HG02588 (cell line): ENCODE measurements around the gene MAP1LC3B.
"Not testable (repeated sequence)": the region's sequence is repeated elsewhere in the genome, so short reads cannot be mapped to it uniquely, and the experiment has no call there.

Experiments used
- ATAC-seq: cut with Tn5 transposase; IDR thresholded peaks from one replicate; pipeline ENCODE4 v1.9.1; 2021; ENCODE audit warnings: mild to moderate bottlenecking, moderate library complexity; ENCODE audit not compliant: unreplicated experiment

MAP1LC3B gene

DNA sequence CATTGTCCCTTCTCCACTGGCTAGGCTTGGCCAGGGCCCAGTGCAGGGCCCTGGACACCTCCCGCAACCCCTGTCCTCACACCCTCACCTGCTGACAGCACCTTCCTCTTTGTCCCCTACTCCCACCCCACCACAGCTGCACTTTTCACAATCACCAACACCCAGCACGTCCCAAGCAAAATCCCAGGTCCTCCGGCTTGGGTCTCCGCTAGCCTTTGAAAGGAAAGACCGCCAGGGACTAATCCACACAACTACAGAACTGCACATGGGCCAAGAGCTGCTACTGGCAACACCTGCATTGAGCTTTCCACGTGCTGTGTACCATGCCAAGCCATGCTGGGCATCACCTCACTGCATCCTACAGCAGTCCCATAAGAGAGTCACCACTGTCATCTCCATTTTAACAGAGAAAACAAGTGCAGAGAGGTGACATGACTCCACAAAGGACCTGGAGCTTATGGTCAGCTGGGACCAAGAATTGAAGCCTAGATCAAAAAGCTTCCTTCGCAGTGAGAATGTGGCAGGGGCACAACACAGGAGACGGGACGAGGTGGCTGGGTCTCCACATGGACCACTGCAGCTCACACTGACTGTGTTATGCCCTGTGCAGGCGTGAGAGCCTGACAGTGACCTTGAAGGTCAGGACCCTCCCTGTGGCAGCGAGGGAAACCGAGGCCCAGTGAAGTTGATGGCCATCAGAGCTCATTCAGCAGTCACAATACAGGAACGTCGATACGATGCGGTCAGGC lies 31.1 kb upstream of the MAP1LC3B start:
- no peak for ATAC-seq

DNA sequence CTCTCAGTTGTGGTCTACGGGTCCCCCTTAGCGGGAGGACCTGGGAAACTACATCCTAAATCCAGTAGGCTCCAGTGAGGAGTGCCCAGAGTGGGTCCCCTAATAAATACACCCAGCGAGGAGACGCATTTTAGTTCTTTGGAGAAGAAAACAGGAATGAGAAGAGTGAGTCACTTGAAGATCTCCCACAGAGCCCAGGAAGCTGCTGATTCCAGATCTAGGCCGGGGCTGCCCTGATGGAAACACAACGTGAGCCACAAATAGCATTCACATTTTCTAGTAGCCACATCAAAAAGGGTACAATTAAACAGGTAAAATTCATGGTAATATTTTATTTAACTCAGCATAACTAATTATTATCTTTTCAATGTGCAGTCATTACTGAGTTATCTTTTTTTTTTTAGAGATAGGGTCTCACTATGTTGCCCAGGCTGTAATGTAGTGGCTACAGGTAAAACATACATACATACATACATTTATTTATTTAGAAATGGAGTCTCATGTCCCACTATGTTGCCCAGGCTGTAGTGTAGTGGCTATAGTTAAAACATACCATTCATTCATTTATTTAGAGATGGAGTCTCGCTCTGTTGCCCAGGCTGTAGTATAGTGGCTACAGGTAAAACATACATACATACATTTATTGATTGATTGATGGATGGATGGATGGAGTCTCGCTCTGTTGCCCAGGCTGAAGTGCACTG lies 30.1 kb upstream of the MAP1LC3B start:
- no peak for ATAC-seq

DNA sequence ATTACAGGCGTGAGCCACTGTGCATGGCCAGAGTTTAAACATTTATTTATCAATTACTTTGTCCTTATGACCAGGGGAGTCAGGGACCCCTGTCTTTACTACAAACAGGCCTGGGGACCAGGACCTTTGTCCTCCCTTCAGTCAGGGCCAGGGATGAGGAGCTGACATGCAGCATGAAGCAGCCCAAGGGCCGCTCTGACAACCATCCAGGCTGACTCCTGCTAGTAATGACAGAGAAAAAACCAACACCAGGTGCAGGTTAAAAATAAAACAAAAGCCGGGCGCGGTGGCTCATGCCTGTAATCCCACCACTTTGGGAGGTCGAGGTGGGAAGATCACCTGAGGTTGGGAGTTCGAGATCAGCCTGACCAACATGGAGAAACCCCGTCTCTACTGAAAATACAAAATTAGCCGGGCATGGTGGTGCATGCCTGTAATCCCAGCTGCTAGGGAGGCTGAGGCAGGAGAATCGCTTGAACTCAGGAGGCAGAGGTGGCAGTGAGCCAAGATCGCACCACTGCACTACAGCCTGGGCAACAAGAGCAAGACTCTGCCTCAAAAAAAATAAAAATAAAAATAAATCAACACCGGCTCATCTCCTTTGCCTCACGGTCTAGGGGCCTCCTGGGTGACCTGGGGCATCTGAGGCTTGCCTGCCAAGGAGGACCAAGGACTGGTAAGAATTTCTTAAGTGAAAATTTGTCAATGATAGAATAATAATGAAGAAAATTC lies 29.1 kb upstream of the MAP1LC3B start:
- ATAC-seq, result not testable (repeated sequence)

DNA sequence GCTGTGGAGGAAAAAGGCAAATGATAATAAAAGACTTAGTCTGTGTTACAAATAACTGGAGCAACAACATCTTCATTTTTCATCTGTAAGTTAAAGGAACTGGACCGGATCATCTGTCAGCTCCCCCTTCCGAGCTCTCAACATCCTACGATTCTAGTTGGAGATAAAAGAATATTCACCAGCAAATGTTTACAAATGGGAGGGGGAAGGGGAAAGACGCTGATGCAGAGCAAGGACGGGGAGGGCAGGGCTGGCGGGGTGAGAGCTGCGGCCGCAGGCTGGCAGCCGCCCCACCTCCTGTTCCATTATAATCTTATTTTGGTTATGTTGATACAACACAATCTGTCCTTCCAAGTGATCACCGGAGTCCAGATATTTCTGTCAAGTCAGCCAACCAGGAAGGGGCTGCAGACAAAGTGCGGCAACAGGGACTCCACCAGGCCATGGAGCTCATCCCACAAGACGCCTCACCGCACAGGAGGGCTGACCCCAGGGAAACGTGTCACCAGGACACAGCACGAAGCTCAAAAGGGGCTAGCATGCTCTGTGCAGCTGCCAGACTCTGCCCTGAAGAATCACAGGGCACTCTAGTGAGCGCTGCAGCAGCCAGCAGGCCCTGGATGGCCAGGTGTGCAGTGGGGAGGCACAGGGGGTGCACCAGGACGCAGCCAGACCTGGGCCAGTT lies 28.2 kb upstream of the MAP1LC3B start:
- no peak for ATAC-seq

DNA sequence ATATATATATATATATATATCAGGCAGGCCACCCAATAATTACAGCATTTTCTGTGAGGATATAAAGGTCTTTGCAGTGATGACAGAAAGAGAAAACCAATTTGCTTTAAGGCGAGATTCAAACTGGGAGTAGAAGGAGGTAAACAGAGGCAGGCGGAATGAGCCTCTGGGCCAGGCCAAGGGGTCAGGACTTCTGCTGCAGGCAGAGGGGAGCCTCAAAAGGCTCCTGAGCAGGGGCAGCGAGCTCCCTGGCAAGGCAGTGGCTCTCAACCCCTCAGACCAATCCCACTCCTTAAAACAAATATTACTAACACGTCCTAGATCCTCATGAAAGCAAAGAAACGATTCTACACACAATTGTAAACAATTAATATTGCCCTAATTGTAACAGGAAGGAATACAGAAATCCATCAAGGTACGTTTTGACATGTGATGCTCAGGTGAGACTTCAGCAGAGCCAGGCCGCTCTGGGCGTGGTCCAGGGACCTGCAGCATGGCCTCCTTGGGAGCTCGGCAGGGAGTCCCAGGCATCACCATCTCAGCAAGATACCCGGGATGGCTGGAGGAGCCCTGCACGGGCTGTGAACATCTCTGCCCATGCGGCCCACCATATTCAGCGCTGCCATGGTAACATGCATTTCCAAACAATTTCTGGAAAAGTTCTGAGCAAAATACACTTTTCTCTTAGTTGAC lies 27.0 kb upstream of the MAP1LC3B start:
- no peak for ATAC-seq

DNA sequence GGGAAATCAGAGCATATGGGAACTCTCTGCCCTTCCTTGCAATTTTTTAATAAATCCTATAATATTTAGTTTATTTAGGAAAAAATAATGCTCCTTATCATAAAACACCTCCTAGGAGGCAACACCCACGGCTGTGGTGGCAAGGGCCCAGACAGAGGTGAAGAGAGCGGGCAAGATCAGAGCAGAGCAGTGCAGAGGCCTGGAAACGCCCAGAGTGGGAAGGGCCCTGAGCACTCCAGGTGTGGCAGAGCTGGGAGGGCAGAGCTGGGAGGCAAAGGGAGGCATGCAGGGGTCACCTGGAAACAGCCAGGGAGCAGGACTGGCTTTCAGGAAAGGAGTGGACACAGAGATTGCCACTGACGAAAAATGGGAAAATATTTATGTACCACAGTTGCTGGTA lies 25.8 kb upstream of the MAP1LC3B start:
- ATAC-seq, result no peak

DNA sequence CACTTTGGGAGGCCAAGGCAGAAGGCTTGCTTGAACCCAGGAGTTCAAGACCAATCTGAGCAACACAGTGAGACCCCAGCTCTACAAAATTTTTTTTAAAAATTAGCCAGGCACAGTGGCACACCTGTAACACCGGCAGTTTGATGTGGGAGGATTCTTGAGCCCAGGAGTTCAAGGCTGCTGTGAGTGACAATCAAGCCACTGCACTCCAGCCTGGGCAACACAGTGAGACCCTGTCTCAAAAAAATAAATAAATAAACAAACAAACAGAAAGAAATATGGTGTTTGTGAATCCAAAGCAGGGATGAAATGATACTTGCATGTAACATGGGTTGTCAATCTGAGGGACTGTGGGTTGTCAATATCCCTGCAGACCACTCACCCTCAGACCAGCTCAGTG lies 25.2 kb upstream of the MAP1LC3B start:
- no peak for ATAC-seq

DNA sequence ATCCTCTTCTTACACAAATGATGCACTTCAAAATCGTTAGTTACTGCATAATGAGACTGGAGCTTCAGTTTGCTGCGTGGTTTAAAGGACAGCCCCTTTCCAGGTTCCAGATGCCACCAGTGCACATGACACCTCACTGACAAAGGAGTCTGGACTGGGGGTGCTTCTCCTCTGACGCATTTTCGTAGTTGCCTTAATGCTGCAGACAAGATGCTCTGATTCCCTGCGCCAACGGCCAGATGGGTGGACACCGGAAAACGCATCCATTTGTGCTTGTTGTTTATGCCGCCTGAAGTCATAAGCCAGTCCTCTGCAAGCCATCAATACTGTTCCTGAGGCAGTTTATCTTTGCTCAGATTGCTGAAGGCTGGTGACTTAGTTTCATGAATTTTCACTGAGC lies 24.6 kb upstream of the MAP1LC3B start:
- ATAC-seq, result no peak

DNA sequence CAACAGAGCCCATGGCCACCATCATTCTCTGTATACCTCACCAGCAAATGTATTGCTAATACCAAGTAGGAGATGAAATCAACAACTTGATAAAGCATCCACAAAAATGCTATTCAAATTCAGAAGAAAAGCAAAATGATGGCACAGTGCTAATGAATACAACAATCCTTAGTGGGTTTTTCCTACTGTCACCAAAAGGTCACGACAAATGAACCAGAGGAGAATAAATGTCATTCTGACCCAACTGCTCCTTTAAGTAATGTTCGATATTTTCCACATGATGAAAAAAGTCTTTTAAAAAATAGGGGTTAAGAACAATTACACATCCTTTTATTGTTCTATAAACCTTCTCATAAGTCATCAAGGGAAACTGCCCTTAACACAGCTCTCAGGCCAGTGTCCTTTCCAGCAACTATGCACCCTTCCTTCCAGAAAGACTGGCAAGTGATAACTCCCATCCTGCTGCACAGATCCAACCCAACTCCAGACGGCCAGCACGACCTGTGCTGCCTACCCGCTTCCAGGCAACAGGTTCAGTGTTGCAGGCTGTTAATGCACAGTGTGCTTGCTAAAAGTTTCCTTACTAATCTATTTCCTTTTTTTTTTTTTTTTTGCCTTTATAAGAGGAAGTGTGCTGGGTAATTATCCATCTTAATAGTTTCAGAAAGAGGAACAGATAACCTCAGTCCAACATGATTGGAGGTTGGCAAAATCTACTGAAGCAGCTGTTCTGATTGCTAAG lies 23.9 kb upstream of the MAP1LC3B start:
- ATAC-seq, result no peak

DNA sequence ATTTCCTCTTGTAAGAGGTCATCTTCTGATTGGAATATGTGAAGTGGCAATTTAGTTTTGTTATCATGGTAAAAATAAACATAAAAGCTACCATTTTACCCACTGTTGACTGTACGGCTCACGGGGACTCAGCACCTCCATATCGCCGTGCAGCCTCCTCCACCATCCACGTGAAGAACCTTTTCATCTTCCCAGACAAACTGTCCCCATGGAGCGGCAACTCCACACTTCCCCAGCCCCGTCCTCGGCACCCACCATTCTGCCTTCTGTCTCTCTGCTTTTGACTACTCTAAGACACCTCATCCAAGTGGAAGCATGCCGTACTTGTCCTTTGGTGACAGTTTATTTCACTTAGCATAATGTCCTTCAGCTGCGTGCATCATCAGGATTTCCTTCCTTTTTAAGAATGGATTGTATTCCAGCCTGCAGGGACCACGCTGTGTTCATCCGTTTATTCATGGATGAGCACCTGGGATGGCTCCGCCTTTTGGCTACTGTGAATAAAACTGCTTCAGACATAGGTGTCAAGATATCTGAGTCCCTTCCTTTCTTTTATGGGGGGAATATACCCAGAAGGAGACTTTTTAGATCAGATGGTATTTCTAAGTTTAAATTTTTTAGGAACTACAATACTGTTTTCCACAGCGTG lies 22.9 kb upstream of the MAP1LC3B start:
- no peak for ATAC-seq

DNA sequence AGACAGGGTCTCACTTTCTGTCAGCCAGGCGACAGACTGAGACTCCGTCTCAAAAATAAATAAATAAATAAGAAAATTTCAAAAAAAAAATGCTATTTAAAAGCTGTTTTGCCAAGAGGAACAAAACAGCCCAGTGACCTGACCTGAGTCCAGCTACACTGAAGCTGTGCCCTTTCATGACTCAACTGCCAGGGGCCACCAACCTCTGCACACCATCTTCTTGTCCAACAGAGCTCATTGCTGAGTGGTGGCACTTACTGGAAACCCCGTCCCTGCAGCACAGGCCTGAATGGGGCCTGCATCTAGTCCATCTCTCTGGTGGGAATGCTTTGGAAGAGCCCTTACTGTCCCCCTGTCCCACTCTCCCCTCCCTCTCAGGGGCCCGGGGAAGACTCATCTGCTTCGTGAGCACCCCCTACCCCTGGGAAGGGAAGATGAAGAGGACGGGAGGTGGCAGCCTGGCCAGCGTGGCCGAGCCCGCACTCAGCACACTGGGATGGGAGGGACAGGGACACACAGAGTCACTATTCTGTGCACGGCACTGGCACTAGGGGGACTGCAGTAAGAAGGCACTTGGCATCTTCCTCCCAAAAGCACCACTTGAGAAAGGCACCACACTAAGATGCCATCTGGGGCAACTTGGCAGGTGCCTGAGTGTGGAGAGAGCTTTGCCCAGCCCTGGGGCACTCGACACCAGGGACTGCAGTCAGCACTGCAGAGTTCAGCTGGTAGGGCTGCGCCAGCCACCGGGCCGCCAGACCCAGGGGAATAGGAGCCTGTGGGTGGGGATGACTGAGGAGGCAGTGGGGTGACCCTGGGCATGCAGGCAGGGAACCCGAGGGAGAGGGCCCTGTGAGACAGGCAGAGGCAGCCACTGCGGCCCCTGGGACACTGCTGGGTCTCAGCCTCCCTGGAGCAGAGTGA lies 22.1 kb upstream of the MAP1LC3B start:
- no peak for ATAC-seq

DNA sequence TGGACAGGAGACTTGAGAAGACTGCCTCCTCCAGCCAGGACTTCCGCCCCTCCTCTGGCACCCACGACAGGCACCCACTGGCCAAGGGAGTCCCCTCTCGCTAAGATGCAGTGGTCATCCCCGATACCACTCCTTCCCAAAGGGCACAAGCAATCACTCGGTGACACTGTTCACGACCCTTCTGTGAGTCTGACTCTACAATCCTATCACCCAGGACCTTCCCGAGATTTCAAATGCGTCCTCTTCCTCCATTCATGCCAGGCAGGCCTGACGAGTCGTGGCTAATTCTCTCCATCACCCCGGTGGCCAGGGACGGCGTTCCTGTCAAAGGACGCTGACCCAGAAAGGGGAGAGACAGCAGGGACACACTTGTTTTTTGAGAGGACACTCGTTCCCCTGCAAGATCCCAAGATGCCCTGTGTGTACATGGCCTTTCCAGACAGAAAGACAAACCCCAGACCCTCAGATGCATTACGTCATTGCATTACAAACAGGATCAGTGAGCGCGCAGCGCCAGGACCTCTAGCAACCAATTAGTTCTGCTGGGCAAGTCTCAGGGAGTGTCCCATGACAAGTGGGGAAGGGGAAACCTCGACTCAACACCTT lies 20.8 kb upstream of the MAP1LC3B start:
- no peak for ATAC-seq

DNA sequence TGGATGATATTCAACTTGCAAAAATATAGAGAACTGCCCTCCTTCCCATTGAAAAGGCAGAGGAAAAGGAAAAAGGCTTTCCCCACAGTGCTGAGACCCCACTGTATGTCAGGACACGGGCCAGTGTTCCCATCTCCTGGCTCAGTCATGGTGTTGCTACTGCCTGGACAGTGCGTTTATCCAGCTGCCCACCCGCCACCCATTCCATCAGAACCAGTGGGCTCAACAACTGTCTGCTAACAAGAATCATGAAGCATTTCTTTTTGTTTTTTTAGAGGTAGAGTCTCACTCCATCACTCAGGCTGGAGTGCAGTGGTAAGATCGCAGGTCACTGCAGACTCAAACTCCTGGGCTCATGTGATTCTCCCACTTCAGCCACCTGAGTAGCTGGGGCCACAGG lies 19.8 kb upstream of the MAP1LC3B start:
- ATAC-seq, result no peak

DNA sequence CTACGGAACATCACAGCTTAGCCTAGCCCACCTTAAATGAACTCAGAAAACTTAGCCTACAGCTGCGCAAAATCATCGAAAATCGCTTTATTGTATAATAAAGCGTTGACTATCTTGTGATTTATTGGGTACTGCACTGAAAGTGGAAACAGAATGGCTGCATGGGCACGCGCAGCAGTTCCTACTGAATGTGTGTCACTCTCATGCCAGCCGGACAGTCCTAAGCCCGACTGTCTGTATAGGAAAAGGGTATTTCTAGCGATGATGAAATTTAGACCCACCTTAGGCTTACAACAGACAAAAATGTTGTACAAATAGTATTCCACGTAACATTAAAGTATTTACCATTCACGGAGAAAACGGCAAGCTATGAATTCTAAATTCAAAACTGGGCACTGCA lies 17.8 kb upstream of the MAP1LC3B start:
- no peak for ATAC-seq

DNA sequence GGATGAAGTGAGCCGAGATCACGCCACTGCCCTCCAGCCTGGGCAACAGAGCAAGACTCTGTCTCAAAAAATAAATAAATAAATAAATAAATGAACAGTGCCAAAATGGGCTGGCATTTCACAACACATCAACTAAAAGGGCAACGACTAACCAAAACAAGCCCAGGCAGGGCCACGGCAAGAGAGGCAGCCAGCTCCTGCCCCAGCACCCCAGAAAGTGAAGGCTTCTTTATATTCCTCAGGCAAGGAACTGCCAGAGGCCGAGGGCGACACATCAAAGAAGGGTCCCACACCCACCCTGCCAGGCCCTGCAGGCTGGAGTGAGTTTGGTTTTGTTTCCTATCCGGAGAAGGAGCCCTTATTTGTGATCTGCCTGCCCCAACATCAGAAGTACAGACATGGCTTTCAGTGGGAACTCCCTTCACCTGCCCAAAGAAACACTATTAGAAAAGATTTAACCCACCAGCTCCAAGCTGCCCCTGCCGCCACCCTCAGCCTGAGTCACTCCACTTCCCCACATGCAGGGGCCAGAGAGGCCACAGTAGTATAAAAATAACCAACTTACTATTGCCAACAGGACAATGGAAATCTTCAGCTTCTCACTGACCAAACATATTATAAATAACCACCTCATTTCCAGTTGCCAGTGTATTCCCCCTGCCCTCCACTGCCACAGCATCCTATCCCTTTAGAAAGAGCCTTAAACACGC lies 16.6 kb upstream of the MAP1LC3B start:
- no peak for ATAC-seq

DNA sequence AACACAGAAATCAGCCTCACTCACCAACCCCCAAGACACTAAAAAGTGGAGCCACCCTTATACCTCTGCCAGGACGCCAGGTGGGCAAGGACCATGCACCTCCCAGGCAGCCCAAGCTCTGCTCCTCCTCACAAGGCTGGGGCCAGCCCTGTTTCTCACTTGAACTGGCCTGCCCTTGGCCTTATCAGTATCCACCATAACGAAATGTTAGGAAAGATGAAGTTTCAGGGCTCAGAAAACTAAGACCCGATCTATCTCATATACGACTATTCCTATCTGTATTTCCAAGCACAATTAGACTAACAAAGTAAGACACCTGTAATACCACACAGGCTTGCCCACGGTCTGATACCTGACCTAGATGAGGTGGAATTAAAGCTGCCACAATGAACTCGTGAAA lies 15.5 kb upstream of the MAP1LC3B start:
- no peak for ATAC-seq

DNA sequence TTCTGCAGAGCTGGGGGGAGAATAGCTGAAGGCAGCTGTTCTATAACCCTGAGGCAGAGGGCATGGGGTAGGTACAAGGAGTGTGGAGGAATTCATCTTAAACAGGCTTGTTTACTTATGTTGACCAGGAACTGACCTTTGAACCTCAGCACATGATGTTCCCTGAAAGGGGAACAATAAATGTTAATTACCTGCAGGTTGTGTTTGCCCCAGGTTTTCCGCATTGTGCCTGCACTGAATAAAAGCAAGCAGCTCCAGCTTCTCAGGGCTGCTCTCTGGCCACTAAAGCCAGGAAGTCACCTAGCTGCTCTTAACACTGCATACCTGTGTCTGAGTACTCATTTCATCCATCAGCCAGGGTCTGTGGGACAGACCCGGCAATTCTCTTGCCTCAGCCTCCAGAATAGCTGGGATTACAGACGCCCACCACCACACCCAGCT lies 12.8 kb upstream of the MAP1LC3B start:
- ATAC-seq, result not testable (repeated sequence)
